SK-N-SH treated with all-trans-retinoic acid at 6 μM for 48 hours (cell line): ENCODE data around the gene DNAJC4.

Experiments used
- ATAC-seq: fragments of 200-7000 bp; cut with Tn5 transposase; 3 replicates; pipeline ENCODE4 v1.9.1; 2020; ENCODE audit warnings: mild to moderate bottlenecking, moderate library complexity
- ARNTL ChIP-seq: fragments of 450-650 bp; formaldehyde crosslinking; IDR thresholded peaks from 2 replicates; pipeline ENCODE4 v1.5.0; 2020; ENCODE audit warnings: low read depth, mild to moderate bottlenecking, moderate library complexity, borderline replicate concordance
- BACH2 ChIP-seq: fragments of 250-450 bp; sonication (Bioruptor Pico); IDR thresholded peaks from 2 replicates; pipeline ENCODE4 v1.9.0; 2021; ENCODE audit warnings: mild to moderate bottlenecking, borderline replicate concordance
- CSDC2 ChIP-seq: fragments of 250-450 bp; sonication (Bioruptor Pico); IDR thresholded peaks from 2 replicates; pipeline ENCODE4 v1.5.0; 2020; ENCODE audit warnings: mild to moderate bottlenecking, moderate library complexity
- ESRRG ChIP-seq: fragments of 250-450 bp; sonication (Bioruptor Pico); IDR thresholded peaks from 2 replicates; pipeline ENCODE4 v1.6.1; 2021; ENCODE audit warnings: mild to moderate bottlenecking
- GLIS3 ChIP-seq: fragments of 250-450 bp; sonication (Bioruptor Pico); IDR thresholded peaks from 2 replicates; pipeline ENCODE4 v1.5.0; 2020; ENCODE audit warnings: mild to moderate bottlenecking, moderate library complexity
- ISL1 ChIP-seq: fragments of 250-450 bp; sonication (Bioruptor Pico); IDR thresholded peaks from 2 replicates; pipeline ENCODE4 v2.1.2; 2022; ENCODE audit warnings: mild to moderate bottlenecking, moderate library complexity
- OSR1 ChIP-seq: fragments of 250-450 bp; sonication (Bioruptor Pico); IDR thresholded peaks from 2 replicates; pipeline ENCODE4 v1.8.0; 2022; ENCODE audit warnings: moderate library complexity, mild to moderate bottlenecking, inconsistent platforms
- PATZ1 ChIP-seq: fragments of 250-450 bp; sonication (Bioruptor Pico); IDR thresholded peaks from 2 replicates; pipeline ENCODE4 v1.8.0; 2020; ENCODE audit warnings: mild to moderate bottlenecking, moderate library complexity, borderline replicate concordance
- PPARA ChIP-seq: fragments of 250-450 bp; sonication (Bioruptor Pico); IDR thresholded peaks from 2 replicates; pipeline ENCODE4 v1.5.0; 2020; ENCODE audit warnings: mild to moderate bottlenecking, borderline replicate concordance
- RARB ChIP-seq: fragments of 250-450 bp; sonication (Bioruptor Pico); IDR thresholded peaks from 2 replicates; pipeline ENCODE4 v1.8.0; 2021; ENCODE audit warnings: mild to moderate bottlenecking, moderate library complexity
- SNAI2 ChIP-seq: fragments of 250-450 bp; sonication (Bioruptor Pico); IDR thresholded peaks from 2 replicates; pipeline ENCODE4 v1.5.0; 2020; ENCODE audit warnings: mild to moderate bottlenecking, moderate library complexity
- TCF4 ChIP-seq: fragments of 250-450 bp; sonication (Bioruptor Pico); IDR thresholded peaks from 2 replicates; pipeline ENCODE4 v1.8.0; 2021; ENCODE audit warnings: mild to moderate bottlenecking, moderate library complexity, borderline replicate concordance
- TOX ChIP-seq: fragments of 250-450 bp; sonication (Bioruptor Pico); IDR thresholded peaks from 2 replicates; pipeline ENCODE4 v1.8.0; 2021; ENCODE audit warnings: mild to moderate bottlenecking, moderate library complexity, borderline replicate concordance
- TSHZ2 ChIP-seq: fragments of 250-450 bp; sonication (Bioruptor Pico); IDR thresholded peaks from 2 replicates; pipeline ENCODE4 v1.5.0; 2020; ENCODE audit warnings: mild to moderate bottlenecking, moderate library complexity
- ZC3H10 ChIP-seq: fragments of 250-450 bp; sonication (Bioruptor Pico); IDR thresholded peaks from 2 replicates; pipeline ENCODE4 v1.5.1; 2021; ENCODE audit warnings: mild to moderate bottlenecking, moderate library complexity
- ZFP30 ChIP-seq: fragments of 450-650 bp; formaldehyde crosslinking; IDR thresholded peaks from 2 replicates; pipeline ENCODE4 v1.5.0; 2022; ENCODE audit warnings: mild to moderate bottlenecking, moderate library complexity
- ZNF70 ChIP-seq: fragments of 450-650 bp; formaldehyde crosslinking; IDR thresholded peaks from 2 replicates; pipeline ENCODE4 v1.5.0; 2020; ENCODE audit warnings: mild to moderate bottlenecking, moderate library complexity
- ZNF8 ChIP-seq: fragments of 450-650 bp; formaldehyde crosslinking; IDR thresholded peaks from 2 replicates; pipeline ENCODE4 v1.5.0; 2020; ENCODE audit warnings: mild to moderate bottlenecking, moderate library complexity
- TF ChIP-seq, protein P1 (sequence below): fragments of 250-450 bp; sonication (Bioruptor Pico); IDR thresholded peaks from 2 replicates; pipeline ENCODE4 v1.5.1; 2020; ENCODE audit warnings: low read depth, mild to moderate bottlenecking, moderate library complexity
- TF ChIP-seq, protein P2 (sequence below): fragments of 250-450 bp; sonication (Bioruptor Pico); IDR thresholded peaks from 2 replicates; pipeline ENCODE4 v1.5.1; 2021; ENCODE audit warnings: mild to moderate bottlenecking, moderate library complexity

Gene DNAJC4

DNA sequence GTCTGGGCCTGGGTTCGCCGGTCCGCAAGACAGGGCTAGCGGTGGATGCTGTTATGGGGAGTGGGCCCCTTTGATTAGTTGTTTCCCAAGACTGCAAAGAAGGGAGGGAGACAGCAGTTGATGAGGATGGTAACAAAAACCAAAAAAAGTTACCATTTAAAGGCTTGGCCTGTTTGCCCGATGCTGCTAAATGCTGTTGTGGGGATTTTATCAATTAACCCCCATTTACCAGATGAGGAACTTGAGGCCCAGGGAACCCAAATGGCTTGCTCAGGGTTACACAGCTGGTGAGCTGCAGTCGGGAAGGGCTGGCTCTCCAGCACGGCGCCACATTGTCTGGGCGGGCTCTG, 7.7 kb upstream of the DNAJC4 start:
- TF ChIP-seq GLIS3 (no peak), PPARA (CRISPR knock-in tag) (no peak), TOX (CRISPR knock-in tag) (no peak), ZC3H10 (CRISPR knock-in tag) (no peak), BACH2 (CRISPR knock-in tag) (no peak)
- TF ChIP-seq, protein P1, sequence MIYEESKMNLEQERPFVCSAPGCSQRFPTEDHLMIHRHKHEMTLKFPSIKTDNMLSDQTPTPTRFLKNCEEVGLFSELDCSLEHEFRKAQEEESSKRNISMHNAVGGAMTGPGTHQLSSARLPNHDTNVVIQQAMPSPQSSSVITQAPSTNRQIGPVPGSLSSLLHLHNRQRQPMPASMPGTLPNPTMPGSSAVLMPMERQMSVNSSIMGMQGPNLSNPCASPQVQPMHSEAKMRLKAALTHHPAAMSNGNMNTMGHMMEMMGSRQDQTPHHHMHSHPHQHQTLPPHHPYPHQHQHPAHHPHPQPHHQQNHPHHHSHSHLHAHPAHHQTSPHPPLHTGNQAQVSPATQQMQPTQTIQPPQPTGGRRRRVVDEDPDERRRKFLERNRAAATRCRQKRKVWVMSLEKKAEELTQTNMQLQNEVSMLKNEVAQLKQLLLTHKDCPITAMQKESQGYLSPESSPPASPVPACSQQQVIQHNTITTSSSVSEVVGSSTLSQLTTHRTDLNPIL (CRISPR knock-in tag): no peak
- no peak for ATAC-seq

- TF ChIP-seq, protein P2, sequence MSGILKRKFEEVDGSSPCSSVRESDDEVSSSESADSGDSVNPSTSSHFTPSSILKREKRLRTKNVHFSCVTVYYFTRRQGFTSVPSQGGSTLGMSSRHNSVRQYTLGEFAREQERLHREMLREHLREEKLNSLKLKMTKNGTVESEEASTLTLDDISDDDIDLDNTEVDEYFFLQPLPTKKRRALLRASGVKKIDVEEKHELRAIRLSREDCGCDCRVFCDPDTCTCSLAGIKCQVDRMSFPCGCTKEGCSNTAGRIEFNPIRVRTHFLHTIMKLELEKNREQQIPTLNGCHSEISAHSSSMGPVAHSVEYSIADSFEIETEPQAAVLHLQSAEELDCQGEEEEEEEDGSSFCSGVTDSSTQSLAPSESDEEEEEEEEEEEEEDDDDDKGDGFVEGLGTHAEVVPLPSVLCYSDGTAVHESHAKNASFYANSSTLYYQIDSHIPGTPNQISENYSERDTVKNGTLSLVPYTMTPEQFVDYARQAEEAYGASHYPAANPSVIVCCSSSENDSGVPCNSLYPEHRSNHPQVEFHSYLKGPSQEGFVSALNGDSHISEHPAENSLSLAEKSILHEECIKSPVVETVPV (CRISPR knock-in tag): no peak
- TF ChIP-seq CSDC2 (CRISPR knock-in tag) (no peak), PATZ1 (no peak), SNAI2 (CRISPR knock-in tag) (no peak), ZNF8 (no peak), ZFP30 (CRISPR knock-in tag) (no peak), TSHZ2 (CRISPR knock-in tag) (no peak), ARNTL (CRISPR knock-in tag) (no peak)
- TF ChIP-seq, protein P1 (CRISPR knock-in tag): no peak
- ATAC-seq: no peak
Observed at GRCh38 chr11:64223001-64223651, 7.2 kb upstream of the DNAJC4 start.

DNA sequence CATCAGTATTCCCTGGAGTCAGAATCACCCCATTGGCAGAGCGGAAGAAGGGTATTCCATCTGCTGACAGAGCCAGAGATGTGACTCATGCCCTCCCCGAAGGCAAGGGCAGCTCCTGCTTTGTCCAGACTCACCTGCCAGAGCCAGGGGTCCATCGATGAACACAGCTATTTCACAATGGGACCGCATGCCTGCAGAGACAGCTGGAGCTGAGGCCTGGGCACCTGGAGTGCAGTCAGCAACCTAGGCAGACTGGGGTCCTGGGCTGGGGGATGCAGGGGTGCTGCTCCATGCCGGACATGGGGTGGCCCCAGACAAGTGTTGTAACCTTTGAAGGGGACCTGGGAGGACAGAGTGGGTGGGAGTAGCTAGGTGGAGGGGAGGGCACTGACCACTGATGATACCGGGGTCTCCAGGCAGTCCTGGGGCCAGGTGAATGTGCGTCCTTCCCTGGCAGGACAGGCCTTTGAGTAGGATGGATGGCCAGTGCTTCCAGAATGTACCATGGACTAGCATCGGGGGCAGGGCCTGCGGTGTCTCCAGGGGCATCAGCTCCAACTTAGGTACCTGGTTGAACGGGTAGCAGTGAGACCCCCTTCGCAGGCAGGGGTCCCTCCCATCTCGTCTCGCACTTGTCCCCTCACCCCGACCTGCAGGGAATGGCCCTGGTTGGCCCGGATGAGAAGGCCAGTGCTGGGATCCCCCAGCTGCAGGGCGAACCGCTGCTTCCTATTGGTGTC, 6.0 kb upstream of the DNAJC4 start:
- TF ChIP-seq ZNF70 (CRISPR knock-in tag): no peak
- no peak for TF ChIP-seq GLIS3
- no peak for TF ChIP-seq RARB (CRISPR knock-in tag)
- no peak for TF ChIP-seq ZFP30 (CRISPR knock-in tag)
- TF ChIP-seq, protein P1 (CRISPR knock-in tag): no peak
- TF ChIP-seq BACH2 (CRISPR knock-in tag): no peak
- TF ChIP-seq OSR1: no peak
- no peak for TF ChIP-seq ARNTL (CRISPR knock-in tag)
- no peak for TF ChIP-seq TCF4 (CRISPR knock-in tag)
- no peak for TF ChIP-seq PPARA (CRISPR knock-in tag)
- TF ChIP-seq ISL1 (CRISPR knock-in tag): no peak
- TF ChIP-seq TOX (CRISPR knock-in tag): no peak
- TF ChIP-seq ESRRG (CRISPR knock-in tag): no peak
- TF ChIP-seq, all 23 proteins: peak for 0
- ATAC-seq: no peak
